ENCODE measurements around the gene ZNF619.

GRCh38 chr3:40518848-40519247 lies 41.9 kb downstream of the ZNF619 start:
- TF ChIP-seq FOXM1 (IDR thresholded peaks at IDR 0.05; ENCODE audit: borderline replicate concordance) (no peak), BHLHE40 (IDR thresholded peaks at IDR 0.05; ENCODE audit: borderline replicate concordance) (no peak), NFRKB (IDR thresholded peaks at IDR 0.05) (no peak), ARNT (IDR thresholded peaks at IDR 0.05) (no peak), SP1 (IDR thresholded peaks at IDR 0.05) (no peak)

Data from HEK293T (cell line).